GM10266 (cell line): ENCODE data around the gene PDZD2.

ENCODE experiments used
- DNase-seq: peaks from one replicate; pipeline ENCODE4 v3.0.0; 2012; ENCODE audit errors: extremely low spot score
- TF ChIP-seq, protein P1 (sequence below): IDR thresholded peaks from 2 replicates; pipeline ENCODE4 v1.5.1; 2012; ENCODE audit warnings: mild to moderate bottlenecking, low read depth; ENCODE audit not compliant: control insufficient read depth, insufficient read depth; ENCODE audit errors: missing control alignments

PDZD2 gene

DNA sequence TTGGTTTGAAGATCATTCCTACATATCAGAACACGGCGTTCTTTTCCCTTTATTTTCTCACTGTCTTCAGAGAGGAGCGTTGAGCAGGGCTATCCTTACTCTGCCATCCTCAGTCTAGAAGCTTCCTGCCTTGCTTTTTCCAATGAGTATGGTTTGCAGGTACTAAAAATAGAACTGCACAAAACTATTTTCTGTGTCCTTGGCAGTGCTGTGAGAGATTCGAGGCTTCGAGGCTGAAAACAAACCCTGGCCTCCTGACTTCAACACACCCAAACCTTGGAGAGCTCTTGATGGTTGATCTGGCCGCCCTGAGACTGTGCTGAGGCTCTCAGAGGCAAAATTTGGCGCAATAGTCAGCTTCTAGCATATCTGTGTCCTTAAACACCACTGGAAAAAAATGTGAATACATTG, 456.3 kb downstream of the PDZD2 start:
- DNase-seq = no peak
- TF ChIP-seq, protein P1, sequence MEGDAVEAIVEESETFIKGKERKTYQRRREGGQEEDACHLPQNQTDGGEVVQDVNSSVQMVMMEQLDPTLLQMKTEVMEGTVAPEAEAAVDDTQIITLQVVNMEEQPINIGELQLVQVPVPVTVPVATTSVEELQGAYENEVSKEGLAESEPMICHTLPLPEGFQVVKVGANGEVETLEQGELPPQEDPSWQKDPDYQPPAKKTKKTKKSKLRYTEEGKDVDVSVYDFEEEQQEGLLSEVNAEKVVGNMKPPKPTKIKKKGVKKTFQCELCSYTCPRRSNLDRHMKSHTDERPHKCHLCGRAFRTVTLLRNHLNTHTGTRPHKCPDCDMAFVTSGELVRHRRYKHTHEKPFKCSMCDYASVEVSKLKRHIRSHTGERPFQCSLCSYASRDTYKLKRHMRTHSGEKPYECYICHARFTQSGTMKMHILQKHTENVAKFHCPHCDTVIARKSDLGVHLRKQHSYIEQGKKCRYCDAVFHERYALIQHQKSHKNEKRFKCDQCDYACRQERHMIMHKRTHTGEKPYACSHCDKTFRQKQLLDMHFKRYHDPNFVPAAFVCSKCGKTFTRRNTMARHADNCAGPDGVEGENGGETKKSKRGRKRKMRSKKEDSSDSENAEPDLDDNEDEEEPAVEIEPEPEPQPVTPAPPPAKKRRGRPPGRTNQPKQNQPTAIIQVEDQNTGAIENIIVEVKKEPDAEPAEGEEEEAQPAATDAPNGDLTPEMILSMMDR = no peak

DNA sequence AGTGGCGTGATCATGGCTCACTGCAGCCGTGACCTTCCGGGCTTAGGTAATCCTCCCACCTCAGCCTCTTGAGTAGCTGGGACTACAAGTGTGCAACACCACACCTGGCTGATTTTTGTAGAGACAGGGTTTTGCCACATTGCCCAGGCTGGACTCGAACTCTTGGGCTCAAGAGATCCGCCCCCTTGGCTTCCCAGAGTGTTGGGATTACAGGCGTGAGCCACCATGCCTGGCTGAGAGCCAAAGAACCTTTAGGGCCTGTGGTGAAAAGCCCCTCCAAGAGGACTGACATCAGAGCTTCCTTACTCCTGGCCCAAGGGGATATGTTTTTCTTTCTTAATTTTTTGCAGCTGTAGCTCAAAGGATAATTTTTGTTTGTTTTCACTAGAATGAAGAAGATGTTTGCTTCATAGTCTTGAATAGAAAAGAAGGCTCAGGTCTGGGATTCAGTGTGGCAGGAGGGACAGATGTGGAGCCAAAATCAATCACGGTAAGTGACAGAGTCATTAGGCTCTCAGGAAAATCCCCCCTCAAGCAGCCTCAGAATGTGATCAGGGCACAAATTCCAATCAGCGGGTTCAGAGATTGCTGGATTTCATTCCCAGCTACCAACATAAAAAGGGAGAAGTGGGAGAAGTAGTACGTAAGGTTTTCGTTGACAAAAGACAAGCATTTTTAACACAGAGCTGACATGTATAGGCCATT, 458.1 kb downstream of the PDZD2 start:
- TF ChIP-seq, protein P1 = no peak
- DNase-seq = no peak

DNA sequence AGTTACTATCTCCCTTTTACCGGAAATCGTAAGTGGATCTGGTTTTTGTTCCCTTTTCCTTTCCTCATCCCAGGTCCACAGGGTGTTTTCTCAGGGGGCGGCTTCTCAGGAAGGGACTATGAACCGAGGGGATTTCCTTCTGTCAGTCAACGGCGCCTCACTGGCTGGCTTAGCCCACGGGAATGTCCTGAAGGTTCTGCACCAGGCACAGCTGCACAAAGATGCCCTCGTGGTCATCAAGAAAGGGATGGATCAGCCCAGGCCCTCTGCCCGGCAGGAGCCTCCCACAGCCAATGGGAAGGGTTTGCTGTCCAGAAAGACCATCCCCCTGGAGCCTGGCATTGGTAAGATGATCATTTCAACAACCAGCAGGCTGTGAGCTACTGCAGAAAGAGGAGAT, 459.4 kb downstream of the PDZD2 start:
- TF ChIP-seq, protein P1 = no peak
- DNase-seq = no peak

DNA sequence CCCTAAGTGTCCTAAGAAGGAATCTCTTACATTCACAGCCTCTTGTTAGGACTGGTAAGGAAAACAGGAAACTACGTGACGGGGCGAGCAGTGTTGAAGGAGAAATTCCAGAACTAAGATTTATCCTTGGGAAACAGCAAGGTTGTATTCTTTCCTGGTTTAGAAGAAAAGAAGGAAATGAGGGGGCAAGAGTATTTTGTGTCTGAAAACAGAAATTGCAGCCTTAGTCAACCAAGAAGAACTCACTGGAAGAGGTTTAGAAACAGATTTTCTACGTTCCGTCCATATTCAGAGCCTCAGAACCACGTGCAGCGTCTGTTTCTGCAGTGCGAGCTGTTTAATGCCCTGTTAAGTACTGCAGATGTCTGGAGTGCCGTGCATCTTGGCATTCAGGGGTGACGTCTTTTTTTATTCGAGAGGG, 460.0 kb downstream of the PDZD2 start:
- no peak for DNase-seq
- TF ChIP-seq, protein P1 = no peak

DNA sequence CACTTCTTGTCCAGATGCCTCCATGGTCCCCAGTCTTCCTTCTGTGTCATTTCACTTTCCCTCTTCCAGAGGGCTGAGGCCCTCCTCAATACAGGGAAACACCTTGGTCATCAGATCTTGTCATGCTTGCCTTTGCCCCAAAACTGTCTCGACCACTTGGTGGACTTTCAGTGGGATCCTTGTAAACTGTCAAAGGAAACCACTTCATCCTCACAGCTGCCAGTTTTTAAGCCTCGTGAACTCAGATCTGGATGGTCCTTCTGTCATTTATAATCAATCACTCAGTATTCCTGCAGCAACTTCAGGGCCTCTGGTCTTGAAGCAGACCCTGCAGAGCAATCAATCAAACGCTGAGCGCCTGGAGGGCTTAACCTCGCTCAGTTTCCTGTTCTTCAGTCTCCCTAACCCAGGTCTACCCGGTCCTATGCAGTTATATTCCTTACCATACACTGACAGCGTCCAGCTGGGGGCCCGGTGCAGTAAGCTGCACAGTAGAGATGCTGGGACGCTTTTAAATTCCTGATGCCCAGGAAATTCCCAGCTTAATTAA, 460.6 kb downstream of the PDZD2 start:
- TF ChIP-seq, protein P1 = no peak
- no peak for DNase-seq

DNA sequence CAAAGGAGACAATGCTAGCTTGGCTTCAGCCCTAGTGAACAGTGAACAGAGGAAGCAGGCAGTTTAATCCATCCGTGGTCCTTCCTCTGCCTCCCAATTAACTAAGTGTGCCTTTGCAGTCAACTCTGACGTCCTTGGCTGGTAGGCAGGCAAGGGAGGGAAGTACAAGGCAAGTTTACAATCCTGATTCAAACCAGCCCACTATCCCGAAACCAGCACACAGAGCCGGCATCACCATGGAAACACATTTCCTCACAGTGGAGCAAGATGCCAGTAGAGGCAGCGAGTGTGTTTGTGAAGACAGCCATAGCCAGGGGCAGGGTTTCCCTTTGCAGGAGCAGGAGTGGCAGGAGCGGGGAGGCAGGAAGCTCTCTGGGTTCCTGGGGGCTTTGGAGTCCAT, 461.3 kb downstream of the PDZD2 start:
- TF ChIP-seq, protein P1 = no peak

DNA sequence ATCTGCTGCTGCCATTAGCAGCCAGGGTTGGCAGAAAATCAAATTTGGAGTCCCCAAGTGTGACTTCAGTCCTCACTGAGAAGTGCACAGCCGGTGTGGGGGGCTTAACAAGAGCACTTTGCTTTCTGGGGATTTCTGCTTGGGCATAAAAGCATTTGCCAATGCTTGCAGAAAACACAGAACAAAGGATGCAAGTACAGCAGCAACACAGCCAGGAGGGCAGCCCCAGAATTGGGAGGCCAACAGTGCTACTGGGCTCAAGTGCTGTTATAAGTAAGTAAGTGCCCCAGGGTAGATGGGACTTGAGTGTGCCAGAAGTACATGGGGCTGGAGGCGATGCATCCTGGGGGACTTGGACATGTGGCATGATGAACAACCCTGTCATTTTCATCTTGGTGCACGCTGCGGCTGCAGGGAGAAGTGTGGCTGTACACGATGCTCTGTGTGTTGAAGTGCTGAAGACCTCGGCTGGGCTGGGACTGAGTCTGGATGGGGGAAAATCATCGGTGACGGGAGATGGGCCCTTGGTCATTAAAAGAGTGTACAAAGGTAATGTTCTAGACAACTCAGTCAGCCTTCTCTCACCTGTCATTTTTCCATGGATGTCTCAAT, 461.9 kb downstream of the PDZD2 start:
- DNase-seq = no peak
- TF ChIP-seq, protein P1 = no peak

More for the DNA sequence above, 461.3 kb downstream of the PDZD2 start:
- DNase-seq = no peak
